Measurements from ENCODE around the gene SERPINC1. TPM values are rescaled to one million over a fixed set of nuclear protein-coding genes. Genes with fewer than 3 reads are reported as not detected.

The SERPINC1 gene
- total RNA-seq, 6 donors from 2014 or later: 0.26 to 1.5 TPM; not detected in 4

- Histone ChIP-seq H3K27me3 (no peaks in the 10 kb centered on the region), H3K4me1 (peaks cover 0 to 15% (median 14%) of the 10 kb centered on the region in 4 donors), H3K4me3 (no peak overlapping the region), H3K9me3 (no peaks in the 10 kb centered on the region), H3K36me3 (peaks cover 0 to 76% (median 7%) of the 10 kb centered on the region in 4 donors), H3K27ac (no peak overlapping the region)
- DNase-seq (no peak), ATAC-seq (ENCODE audit: low FRiP score in 2 of 2) (no peak)
- TF ChIP-seq POLR2AphosphoS5 (IDR thresholded peaks at IDR 0.05): no peak
- TF ChIP-seq EP300 (IDR thresholded peaks at IDR 0.05): no peak
- TF ChIP-seq CTCF (IDR thresholded peaks at IDR 0.05): no peak
- no peak for TF ChIP-seq POLR2A (IDR thresholded peaks at IDR 0.05)
- WGBS, 2 donors: 63 to 71% methylated on average over 1 of the region's 1 CpG
Observed at GRCh38 chr1:173856014-173856413, 61.1 kb downstream of the SERPINC1 start.

Small RNA genes within 50 kb of the gene (small RNA-seq; reads per million reads assigned to genes)
- 0 reads per million in 4 donors for gene RNA5SP67

Other genes starting within 250 kb of the SERPINC1 start
- gene ANKRD45, start 247.5 kb downstream of the SERPINC1 start, total RNA-seq: 10 to 100 TPM in 1 of 6 donors, 1 to 10 TPM in 5; 1.4 to 17.9 (median 5.2) TPM
- 10 to 100 TPM in 5 of 6 donors, 1 to 10 TPM in 1; 8.5 to 37.8 (median 31.3) TPM for gene KLHL20, start 202.3 kb downstream of the SERPINC1 start, total RNA-seq
- 10 to 100 TPM in 5 of 6 donors, 1 to 10 TPM in 1; 7.3 to 19.1 (median 12.5) TPM for gene DARS2, start 92.7 kb downstream of the SERPINC1 start, total RNA-seq
- gene CENPL, start 92.4 kb downstream of the SERPINC1 start, total RNA-seq: 1 to 10 TPM; 1.8 to 8.4 (median 4.4) TPM
- gene GAS5, start 49.3 kb downstream of the SERPINC1 start, total RNA-seq: 100 to 1,000 TPM; 169 to 367 (median 271) TPM
- 10 to 100 TPM in 4 of 6 donors, 1 to 10 TPM in 2; 5.3 to 17.8 (median 12.0) TPM for gene ZBTB37, start 48.9 kb downstream of the SERPINC1 start, total RNA-seq
- 10 to 100 TPM; 19.0 to 40.9 (median 31.4) TPM for gene RC3H1, start 105.0 kb upstream of the SERPINC1 start, total RNA-seq
- gene RABGAP1L, start 242.2 kb upstream of the SERPINC1 start, total RNA-seq: 100 to 1,000 TPM in 2 of 6 donors, 10 to 100 TPM in 4; 41.3 to 229 (median 85.3) TPM

Data from upper lobe of left lung (tissue), 6 donors.